HL-60 (cell line): Measurements from ENCODE around the gene INPP5K.

ENCODE experiments used
- DNase-seq, 2 experiments: peaks; one replicate each; pipeline ENCODE4 v3.0.0-alpha.2; 2010 to 2020; ENCODE audit warnings: low read depth in 1 of 2, low spot score in 1 of 2
- H3K27ac ChIP-seq: fragments of 250-450 bp; sonication (Bioruptor Pico); replicated peaks from 2 replicates; pipeline ENCODE4 v1.5.1; 2020; ENCODE audit warnings: mild to moderate bottlenecking, moderate library complexity
- H3K27me3 ChIP-seq: fragments of 250-450 bp; sonication (Bioruptor Pico); 2 replicates; pipeline ENCODE4 v1.5.1; 2021; ENCODE audit warnings: mild to moderate bottlenecking, moderate library complexity; ENCODE audit not compliant: insufficient read depth, poor library complexity, severe bottlenecking
- H3K4me3 ChIP-seq: replicated peaks from 2 replicates; pipeline ENCODE4 v1.5.1; 2011; ENCODE audit warnings: mild to moderate bottlenecking, control low read depth, low read length; ENCODE audit not compliant: insufficient read depth
- CTCF ChIP-seq: IDR thresholded peaks from one replicate; pipeline ENCODE4 v1.5.1; 2011; ENCODE audit warnings: low read length, control low read depth, inconsistent platforms; ENCODE audit not compliant: insufficient read depth
- GABPA ChIP-seq: IDR thresholded peaks from 2 replicates; pipeline ENCODE4 v1.6.1; 2012; ENCODE audit warnings: low read depth
- POLR2AphosphoS5 ChIP-seq: IDR thresholded peaks from 2 replicates; pipeline ENCODE4 v1.6.1; 2012; ENCODE audit warnings: low read depth
- REST ChIP-seq: IDR thresholded peaks from 2 replicates; pipeline ENCODE4 v1.6.1; 2012; ENCODE audit warnings: low read depth; ENCODE audit not compliant: insufficient replicate concordance
- SPI1 ChIP-seq: IDR thresholded peaks from 2 replicates; pipeline ENCODE4 v1.6.1; 2012; ENCODE audit warnings: low read depth, mild to moderate bottlenecking, borderline replicate concordance

The INPP5K gene

GRCh38 chr17:1553354-1554266 is 37.2 kb upstream of the INPP5K start:
- no peak for DNase-seq
- TF ChIP-seq SPI1 (no peak), REST (no peak), CTCF (no peak), POLR2AphosphoS5 (no peak)
- Histone ChIP-seq H3K27me3 (no peaks in the 10 kb centered on the region), H3K27ac (no peak overlapping the region), H3K4me3 (no peak overlapping the region)

GRCh38 chr17:1552932-1553331 is 36.5 kb upstream of the INPP5K start:
- Histone ChIP-seq H3K4me3 (no peak overlapping the region), H3K27ac (no peak overlapping the region), H3K27me3 (no peaks in the 10 kb centered on the region)
- TF ChIP-seq GABPA (no peak), CTCF (no peak), REST (no peak), POLR2AphosphoS5 (no peak), SPI1 (no peak)
- DNase-seq: no peak

GRCh38 chr17:1551741-1552140 is 35.3 kb upstream of the INPP5K start:
- no peaks in the 10 kb centered on the region for H3K27me3 ChIP-seq
- no peak overlapping the region for H3K27ac ChIP-seq
- TF ChIP-seq GABPA (no peak), SPI1 (no peak), CTCF (no peak), POLR2AphosphoS5 (no peak), REST (no peak)
- no peak for DNase-seq
- H3K4me3 ChIP-seq: no peak overlapping the region
